Astrocyte of the cerebellum (primary cell): Measurements from ENCODE around the gene KIF9.

Experiments used
- DNase-seq: peaks from one replicate; pipeline ENCODE4 v3.0.0-alpha.2; 2011; ENCODE audit warnings: low read depth
- H3K4me3 ChIP-seq: 2 replicates; pipeline ENCODE4 v1.5.1; 2011; ENCODE audit warnings: mild to moderate bottlenecking, low read depth, low read length, moderate library complexity
- in situ Hi-C: cut with HindIII; loops from 2 replicates; pipeline ENCODE4 v1.10.0; 2017; ENCODE audit warnings: low sequenced_read_pairs
- TF ChIP-seq, protein P1 (sequence below): IDR thresholded peaks from 2 replicates; pipeline ENCODE4 v1.5.1; 2012; ENCODE audit warnings: low read length, low read depth, moderate library complexity, mild to moderate bottlenecking; ENCODE audit errors: missing control alignments

Gene KIF9

DNA sequence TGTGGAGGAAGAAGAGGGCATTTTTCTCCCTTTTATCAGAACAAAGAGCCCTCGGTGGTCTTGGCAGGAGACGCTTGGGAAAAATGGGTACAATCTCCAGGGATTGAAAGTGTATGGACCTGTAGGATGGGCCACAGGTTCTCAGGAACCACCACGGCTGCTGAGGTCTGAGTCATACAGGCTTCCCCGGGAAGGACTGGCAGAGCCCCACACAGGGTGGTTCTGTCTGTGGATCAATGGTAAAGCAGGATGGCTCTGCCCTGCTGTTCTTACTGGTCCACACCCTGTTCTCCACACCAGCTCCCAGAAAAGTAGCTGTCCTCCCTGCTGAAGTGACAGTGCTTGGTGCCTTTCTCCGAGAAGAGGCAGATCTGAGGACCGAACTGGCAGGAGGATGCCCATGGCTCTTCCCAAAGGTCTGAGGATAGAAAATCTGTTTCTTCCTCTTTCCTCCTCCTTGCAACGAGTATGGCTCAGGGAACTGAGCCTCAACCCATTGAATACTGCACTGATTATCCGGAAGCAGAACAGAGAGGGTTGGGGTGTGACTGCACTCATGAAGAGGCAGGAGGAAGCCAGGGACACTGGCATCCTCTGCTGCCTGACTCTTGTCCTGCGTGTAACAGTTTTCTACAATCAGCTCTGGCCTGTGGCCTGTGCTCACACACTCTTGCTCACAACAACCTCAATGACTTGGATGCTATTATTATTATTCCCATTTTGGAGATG is 39.0 kb downstream of the KIF9 start:
- TF ChIP-seq, protein P1, sequence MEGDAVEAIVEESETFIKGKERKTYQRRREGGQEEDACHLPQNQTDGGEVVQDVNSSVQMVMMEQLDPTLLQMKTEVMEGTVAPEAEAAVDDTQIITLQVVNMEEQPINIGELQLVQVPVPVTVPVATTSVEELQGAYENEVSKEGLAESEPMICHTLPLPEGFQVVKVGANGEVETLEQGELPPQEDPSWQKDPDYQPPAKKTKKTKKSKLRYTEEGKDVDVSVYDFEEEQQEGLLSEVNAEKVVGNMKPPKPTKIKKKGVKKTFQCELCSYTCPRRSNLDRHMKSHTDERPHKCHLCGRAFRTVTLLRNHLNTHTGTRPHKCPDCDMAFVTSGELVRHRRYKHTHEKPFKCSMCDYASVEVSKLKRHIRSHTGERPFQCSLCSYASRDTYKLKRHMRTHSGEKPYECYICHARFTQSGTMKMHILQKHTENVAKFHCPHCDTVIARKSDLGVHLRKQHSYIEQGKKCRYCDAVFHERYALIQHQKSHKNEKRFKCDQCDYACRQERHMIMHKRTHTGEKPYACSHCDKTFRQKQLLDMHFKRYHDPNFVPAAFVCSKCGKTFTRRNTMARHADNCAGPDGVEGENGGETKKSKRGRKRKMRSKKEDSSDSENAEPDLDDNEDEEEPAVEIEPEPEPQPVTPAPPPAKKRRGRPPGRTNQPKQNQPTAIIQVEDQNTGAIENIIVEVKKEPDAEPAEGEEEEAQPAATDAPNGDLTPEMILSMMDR: no peak
- in situ Hi-C loops: no loop called here
- H3K4me3 ChIP-seq: no peak overlapping the region
- no peak for DNase-seq

DNA sequence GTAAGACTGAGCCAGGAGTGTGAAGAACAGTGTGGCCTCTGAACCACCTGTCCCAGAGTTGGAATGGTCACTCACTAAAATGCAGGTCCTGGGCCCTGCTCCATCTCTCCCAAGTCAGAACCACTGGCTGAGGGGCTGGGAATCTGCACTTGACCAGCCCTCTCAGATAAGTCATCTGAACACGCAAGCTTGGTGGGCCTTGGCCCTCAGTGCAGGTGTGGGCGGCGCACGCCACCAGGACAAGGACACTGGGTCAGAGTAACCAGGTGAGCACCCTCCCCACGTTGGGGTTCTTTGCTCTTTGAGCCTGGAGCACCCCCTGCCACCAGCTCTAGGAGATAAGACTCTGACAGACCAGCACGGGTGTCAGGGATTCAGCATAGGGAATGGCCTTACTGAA is 42.7 kb downstream of the KIF9 start:
- H3K4me3 ChIP-seq: no peak overlapping the region
- DNase-seq: no peak
- in situ Hi-C loops: no loop called here
- TF ChIP-seq, protein P1: no peak

DNA sequence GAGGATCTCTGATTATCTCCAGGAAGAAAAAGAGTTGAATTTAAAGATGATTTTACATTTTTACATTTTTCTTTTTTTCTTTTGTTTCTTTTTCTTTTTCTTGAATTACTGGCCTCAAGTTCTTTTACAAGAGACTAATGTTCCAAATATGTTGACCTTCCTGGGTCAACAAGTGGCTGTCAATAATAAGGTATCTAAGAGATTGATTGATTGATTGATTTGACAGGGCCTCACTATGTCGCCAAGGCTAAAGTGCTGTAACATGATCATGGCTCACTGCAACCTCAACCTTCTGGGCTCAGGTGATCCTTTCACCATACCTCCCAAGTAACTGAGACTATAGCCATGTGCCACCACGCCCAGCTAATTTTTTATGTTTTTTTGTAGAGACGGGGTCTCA is 44.6 kb downstream of the KIF9 start:
- in situ Hi-C loops: no loop called here
- H3K4me3 ChIP-seq: no peak overlapping the region

DNA sequence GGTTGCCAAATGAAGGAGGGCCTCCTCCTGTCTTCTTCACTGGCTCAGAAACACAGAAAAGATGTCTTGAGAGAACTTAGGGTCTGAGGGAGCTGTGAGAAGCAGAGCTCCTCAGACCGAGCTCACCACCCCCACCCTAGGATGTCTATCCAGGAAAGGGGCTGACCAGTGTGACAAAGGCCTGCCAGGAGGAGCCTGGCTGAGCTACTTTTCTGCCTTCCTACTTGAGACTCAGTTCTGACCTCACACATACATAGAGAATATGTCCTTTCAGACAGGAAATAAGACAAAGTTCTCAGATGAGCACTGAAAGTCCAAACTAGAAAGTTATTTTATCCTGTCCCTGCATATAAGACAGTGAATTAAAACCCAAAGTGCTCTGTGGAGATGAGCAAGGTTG is 54.5 kb downstream of the KIF9 start:
- TF ChIP-seq, protein P1: no peak
- in situ Hi-C loops: no loop called here
- DNase-seq: no peak
- no peak overlapping the region for H3K4me3 ChIP-seq

More for the DNA sequence above, 44.6 kb downstream of the KIF9 start:
- DNase-seq: no peak
- TF ChIP-seq, protein P1: no peak

DNA sequence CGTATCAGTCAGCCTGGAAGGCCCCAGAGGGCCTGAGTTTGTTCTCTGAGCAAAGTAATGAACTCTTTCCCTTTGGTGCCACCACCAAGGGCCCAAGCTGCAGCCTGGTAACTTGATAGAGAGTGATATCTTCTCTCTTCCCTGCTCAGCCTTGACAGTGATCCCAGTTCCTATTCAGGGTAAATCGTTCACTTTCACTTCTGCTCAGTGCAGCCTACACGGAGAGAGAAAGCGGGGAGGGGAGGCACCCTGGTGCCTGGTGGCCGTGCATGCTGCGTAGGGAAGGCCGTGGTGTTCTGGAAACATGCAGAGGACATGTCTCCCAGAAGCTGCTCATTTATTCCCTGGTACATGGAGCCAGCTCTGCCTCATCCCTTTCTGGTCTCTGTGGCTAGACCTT is 54.9 kb downstream of the KIF9 start:
- no peak for DNase-seq
- TF ChIP-seq, protein P1: no peak
- in situ Hi-C loops: no loop called here
- no peak overlapping the region for H3K4me3 ChIP-seq

DNA sequence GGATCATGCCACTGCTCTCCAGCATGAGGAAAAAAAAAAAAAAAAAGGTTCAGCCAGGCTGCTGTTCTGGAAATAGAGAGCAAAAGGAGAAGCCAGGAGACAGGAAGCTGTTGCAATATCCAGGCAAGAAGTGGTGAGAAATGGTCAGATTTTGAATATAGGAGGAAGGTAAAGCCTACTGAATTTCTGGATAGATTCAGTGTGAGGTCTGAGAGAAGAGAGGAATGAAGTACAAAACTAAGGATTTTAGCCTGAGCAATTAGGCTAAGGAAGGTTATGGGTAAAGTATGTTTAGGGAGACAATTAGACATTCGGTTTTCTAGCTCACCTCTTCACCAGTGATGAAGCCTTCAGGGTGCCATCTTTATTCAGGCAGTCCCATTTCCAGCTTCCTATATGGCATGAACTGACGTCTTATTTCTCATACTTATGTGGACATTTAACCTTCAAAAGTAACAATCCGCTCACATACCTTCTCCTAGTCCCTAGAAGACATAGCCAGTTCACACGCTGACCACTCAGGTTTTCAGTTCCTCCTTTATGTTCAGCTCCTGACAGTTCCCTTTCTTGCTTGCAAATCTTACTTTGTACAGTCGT is 57.2 kb downstream of the KIF9 start:
- DNase-seq: no peak
- TF ChIP-seq, protein P1: no peak
- in situ Hi-C loops: no loop called here
- no peak overlapping the region for H3K4me3 ChIP-seq
